H1 (cell line): ENCODE data around the gene MRPS26. TPM values are rescaled to one million over a fixed set of nuclear protein-coding genes. Genes with fewer than 3 reads are reported as not detected.

Source experiments
- EZH2 ChIP-seq: fragments of 200-600 bp; sonication (generic); IDR thresholded peaks from 2 replicates; pipeline ENCODE4 v1.7.1; 2012; ENCODE audit warnings: low read depth, mild to moderate bottlenecking, moderate library complexity, low read length, inconsistent platforms; ENCODE audit not compliant: severe bottlenecking
- SP1 ChIP-seq: IDR thresholded peaks from 2 replicates; pipeline ENCODE4 v1.6.1; 2011; ENCODE audit warnings: low read depth, low read length
- polyA plus RNA-seq, 7 experiments: library from polyadenylated mRNA; depleted of rRNA in 3 of 7; stranded (reverse) in 5 of 7; unstranded in 2 of 7; fragments of >200 nt in 5 of 7; fragments of 200-250 nt in 2 of 7; gene quantifications; 1 replicate in 5 of 7; 2 replicates in 1 of 7; 4 replicates in 1 of 7; pipeline versions ENCODE4 v1.2.1 to v1.2.3, GENCODE V29; 2011 to 2013; ENCODE audit warnings: missing spikeins in 2 of 7, mixed read lengths in 2 of 7
- total RNA-seq: library from RNA; stranded (reverse); fragmentation: NEBNext Ultra II Directional; extraction: Animal tissue kit (Norgen Biotek cat#: 25700); gene quantifications from 2 replicates; pipeline ENCODE4 v1.2.1, GENCODE V29; 2021

Gene MRPS26
- total and polyA plus RNA-seq, 2 of the 8 experiments (the other 6 are each of a cell fraction or from before 2014, with no cell fraction given) = 83.6 to 103 TPM

DNA sequence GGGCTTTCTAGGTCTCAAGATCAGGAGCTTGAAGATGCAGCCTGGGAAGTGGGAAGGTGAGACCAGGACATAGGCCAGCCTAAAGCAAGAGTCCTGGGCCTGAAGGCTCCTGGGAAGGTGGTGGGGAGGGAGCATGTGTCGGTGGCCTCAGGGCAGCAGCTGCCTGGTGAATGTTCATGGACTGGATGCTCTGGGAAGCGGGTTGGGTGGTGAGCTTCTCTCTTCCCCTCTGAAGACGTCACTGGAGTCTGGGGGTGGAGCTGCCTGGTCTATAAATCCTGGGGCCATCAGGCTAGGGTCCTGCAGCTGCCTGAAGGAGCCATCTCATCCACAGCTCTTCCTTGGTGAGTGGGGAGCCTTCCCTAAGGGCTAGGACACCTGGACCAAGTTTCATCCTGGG is 2.5 kb upstream of the MRPS26 start, which contains the start of gene GNRH2 (continued):
- TF ChIP-seq EZH2 (no peak), SP1 (no peak)
- TF ChIP-seq, all 59 proteins: peak for 0
